ENCODE data around the gene MEX3A.
"Not testable (repeated sequence)": the region's sequence is repeated elsewhere in the genome, so short reads cannot be mapped to it uniquely, and the experiment has no call there.

MEX3A gene

DNA sequence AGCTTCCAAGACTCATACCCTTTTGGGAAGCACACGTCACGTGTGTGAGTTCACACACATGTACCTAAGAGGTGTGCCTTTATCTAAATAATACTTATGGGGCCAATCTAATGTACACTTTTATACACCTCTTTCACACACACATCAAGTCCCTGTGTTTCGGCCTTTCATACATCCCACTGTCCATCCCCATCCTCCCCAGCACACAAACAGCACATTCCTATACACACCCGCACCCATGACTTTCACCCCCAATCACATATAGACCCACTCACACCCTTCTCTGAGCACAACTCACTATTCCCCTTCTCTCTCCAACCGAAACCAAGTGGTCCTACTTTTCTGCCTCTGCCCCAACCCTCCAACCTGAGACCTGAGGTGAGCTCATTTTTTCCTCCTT is 3.5 kb downstream of the MEX3A start:
- DNase-seq (ENCODE audit: low read depth), result no peak

DNA sequence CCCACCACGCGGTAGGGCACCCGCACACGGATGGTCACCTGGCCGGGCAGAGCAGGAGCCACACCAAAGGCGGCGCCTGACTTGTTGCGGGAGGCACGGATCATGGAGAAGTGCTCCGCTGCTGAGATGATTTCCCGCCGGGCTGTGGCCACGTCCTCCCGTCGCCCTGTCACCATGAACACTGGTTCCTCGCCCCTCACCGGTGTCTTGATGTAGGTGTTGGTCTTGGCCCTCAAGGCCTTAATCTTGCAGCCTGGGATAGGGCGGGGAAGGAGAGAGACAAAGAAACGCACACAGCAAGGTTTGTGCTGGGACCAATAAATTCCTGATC is 4.9 kb downstream of the MEX3A start:
- DNase-seq (ENCODE audit: low read depth), result no peak

DNA sequence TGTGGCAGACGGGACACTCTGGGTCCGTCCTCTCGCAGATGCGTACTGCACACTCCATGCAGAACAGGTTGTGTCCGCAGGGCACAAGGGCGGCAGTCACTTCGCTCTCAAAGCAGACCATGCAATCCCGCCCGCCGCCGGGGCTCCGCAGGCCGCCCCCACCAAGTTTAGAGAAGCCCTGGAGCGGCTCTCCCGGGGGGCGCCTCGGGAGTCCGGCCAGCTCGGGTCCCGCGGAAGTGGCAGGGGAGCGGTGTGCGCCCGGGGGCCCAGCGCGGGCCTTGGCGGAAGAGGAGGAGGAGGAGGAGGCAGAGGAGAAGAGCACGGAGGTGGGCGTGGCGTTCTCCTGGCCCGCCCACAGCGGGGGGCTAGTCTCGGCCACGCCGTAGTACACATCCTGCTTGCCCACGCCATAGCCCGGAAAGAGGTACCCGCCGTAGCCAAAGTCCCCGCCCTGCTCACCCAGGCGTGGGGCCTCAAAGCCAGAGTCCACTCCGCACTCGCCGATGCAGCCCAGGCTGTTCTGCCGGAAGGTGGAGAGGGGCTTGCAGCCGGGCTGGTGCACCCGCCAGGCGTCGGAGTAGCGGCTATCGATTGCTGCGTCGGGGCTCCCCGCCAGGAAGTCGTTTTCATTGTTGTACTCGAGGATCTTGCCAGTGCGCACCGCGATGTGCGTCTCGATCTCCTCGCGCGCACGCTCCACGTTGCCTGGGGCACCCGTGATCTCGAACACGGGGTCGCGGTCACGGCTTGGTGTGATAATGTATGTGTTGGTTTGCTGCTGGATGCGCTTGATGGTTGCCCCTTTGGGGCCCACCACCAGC is 5.4 kb downstream of the MEX3A start:
- peak; percentile 49 for DNase-seq (ENCODE audit: low read depth)

DNA sequence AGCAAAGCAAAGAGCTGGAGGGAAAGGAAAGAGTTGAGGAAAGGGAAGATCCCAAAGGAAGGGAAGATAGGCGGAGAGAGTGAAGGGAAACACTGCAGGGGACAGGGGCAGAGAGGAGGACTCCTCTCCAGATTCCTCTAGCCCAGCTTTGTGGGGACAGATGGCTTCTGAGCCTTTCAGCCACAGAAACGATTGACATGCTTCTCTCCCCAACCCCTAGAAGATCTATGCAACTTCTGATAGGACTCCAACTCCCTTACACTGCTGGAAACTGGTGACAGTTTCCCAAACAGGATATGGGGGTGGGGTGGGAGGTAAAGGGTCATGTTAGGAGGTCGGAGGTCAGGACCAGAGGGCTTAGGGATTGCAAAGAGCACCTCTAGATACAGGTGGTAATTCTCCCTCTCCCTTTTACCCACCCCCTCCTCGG is 6.5 kb downstream of the MEX3A start:
- DNase-seq (ENCODE audit: low read depth), result no peak

DNA sequence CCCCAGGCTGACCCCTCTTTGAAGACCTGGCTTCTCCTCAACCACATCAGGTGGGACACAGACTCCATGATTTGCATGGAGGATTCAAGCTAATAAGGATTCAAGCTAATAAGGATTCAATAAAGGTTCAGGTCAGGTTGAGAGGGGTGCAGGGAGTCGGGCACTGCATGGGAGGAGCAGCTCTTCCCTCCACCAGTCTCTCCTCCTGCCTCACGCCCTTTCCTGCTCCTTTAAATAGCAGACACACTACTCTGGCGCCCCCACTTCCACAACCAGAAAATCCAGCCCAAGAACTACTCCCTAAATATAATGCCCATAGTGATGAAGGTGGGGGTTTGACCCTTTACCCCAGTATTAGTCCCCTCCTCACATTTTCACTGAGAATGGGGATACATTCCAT is 7.1 kb downstream of the MEX3A start:
- no peak for DNase-seq (ENCODE audit: low read depth)

DNA sequence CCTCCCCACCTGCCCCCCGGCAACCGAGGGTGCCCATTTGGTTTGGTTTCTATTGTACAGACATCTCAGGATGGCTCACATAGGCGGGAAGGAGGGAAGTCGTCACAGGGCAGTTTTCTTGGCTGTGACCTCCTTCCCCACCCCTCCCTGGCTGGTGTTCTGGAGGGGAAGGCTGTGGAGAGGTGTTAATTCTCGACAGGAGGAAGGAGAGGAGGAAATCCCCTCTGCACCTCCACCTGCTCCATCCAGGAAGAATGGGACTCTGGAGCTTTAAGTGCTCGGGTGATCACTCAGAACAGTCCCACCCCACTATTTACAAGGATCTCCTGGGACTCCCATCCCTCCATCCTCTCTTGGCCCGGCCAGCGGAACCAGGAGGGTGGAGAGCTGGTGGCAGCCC is 7.6 kb downstream of the MEX3A start:
- DNase-seq (ENCODE audit: low read depth), result no peak

DNA sequence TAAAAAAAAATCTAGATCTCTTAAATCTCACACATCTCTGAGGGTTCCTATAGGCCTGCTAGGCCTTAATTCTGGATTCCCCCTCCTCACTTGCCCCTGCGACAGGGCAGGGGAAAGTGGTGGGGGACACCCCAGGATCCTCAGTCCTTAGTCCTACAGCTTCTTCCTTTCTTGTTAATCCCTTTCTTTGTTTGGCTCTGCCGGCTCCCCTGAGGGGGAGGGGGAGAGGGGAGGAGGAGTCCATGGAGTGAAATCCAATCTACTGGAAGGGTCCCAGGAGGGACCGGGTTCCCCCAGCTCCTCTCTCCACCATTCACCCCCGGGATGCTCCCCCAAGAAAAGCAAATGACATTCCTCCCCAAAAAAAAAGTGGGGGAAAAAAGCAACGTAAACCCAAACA is 8.5 kb downstream of the MEX3A start:
- DNase-seq (ENCODE audit: low read depth), result no peak

DNA sequence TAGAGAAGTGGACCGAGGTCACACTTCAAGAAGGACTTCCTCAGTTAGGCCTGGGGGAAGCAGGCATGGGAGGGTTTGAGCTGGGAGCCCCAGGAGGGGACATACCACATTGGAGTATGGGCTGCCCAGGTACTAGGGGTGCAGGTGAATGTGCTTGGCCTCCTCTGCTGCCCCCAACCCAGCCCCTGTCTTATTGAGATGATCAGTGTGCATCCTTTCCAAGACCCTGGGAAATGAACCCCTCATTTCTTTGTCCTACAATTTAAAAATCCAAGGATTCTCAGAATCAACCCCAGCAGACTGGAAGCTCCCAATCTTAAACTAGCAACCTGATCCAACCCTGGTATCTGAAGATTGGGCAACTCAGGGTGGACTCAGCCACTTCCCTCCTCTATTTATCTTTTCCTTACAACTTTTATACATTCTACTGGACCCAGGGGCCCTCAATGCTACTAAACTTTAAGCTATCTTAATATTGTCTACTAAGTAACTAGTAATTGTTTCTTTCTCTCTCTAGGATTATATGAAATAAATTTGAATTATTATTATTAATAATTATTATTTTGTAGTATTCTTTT is 9.1 kb downstream of the MEX3A start:
- no peak for DNase-seq (ENCODE audit: low read depth)

DNA sequence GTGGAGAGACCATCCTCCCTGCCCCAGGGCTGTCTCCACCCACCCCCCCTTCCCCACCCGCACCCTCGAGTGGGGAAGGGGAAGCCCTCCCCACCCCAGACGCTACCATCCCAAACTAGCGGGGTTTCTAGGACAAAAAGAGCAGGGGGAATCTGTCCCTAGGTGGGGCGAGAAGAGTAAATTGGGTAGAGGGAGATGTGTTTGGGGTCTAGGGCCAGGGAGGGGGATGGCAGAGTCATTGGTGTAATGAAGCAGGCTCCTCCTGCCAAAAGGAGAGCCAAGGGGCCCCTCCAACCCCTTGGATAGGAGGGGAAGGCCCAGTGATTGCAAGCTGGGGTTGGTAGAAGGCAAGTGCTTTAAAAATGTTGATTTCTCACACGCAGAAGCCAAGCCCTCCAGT is 10.0 kb downstream of the MEX3A start:
- no peak for DNase-seq (ENCODE audit: low read depth)

DNA sequence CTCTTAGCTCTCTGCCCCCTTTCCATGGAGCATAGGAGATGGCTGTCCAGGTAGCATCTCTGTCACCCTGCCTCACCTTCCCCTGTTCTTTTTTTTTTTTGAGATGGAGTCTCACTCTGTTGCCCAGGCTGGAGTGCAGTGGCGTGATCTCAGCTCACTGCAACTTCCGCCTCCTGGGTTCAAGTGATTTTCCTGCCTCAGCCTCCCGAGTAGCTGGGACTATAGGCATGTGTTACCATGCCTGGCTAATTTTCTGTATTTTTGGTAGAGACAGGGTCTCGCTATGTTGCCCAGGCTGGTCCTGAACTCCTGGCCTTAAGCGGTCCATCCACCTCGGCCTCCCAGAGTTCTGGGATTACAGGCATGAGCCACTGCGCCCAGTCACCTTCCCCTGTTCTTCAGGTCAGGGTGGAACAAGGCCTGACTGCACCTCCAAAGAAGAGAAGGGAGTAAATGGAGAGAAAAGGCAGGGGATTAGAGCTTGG is 10.9 kb downstream of the MEX3A start:
- not testable (repeated sequence) for DNase-seq (ENCODE audit: low read depth)

DNA sequence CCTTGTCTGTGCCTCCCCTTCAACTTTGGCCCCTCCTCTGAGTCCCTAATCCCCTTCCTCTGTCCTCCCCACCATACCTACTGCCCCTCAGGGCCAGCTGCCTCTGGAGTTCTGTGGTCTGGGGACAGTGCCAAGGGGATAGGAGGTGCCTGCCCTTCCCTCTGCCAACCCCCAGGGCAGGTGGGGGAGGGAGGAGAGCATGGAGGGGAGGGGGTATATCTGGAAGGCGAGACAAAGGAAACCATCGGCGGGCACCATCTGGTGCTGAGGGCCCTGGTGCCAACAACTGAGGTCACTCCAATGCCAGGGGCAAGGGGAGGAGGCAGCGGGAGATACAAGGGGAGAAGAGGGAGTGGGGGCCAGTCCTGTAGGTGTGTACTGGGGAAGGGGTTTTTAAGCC is 11.7 kb downstream of the MEX3A start:
- no peak for DNase-seq (ENCODE audit: low read depth)

DNA sequence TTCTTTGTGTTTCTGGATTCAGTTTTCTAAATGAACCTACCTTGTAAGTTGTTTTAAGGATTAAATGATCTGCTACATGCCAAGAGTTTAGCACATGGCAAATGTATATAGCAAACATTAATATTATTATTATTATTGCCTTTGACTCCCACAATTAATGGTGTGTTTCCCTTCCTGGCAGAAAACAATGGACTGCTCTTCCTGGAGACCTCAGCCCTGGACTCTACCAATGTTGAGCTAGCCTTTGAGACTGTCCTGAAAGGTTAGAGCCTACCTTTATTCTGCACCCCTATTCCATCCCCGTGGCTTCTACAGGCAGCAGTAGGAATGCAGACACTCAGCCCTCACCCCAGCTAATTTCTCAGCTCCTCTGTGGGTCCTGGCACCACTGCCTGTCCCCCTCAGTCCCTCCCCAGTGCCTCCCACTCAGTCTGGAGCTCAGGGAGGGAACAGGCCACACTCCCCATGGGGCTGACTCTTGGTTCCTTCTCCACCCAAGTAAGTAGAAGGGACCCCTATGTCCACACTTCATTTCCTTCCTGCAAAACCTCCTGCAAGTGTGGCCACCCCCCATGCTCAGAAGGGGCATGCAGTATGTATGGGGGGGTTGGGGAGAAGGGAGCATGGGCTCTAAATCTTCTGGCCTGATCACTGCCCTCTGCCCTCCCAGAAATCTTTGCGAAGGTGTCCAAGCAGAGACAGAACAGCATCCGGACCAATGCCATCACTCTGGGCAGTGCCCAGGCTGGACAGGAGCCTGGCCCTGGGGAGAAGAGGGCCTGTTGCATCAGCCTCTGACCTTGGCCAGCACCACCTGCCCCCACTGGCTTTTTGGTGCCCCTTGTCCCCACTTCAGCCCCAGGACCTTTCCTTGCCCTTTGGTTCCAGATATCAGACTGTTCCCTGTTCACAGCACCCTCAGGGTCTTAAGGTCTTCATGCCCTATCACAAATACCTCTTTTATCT is 12.5 kb downstream of the MEX3A start:
- DNase-seq (ENCODE audit: low read depth), result no peak

DNA sequence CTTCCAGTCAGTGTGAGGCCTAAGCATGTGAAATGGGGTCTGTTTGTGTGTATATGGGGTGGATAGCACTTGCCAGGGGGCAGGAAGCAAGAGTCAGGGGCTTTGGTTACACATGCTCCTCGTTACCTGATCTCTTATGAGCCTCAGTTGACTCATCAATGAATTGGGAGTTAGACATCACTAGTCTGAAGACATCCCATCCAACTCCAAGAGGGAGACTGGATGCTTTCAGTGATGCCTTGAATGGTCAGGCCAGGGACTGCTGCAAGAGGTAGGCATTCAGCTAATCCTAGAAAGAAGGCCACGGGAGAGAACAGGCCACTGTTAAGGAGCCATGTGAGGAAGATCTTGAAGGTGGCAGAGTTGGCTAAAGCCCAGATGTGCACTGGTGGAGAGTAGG is 15.0 kb downstream of the MEX3A start:
- no peak for DNase-seq (ENCODE audit: low read depth)

DNA sequence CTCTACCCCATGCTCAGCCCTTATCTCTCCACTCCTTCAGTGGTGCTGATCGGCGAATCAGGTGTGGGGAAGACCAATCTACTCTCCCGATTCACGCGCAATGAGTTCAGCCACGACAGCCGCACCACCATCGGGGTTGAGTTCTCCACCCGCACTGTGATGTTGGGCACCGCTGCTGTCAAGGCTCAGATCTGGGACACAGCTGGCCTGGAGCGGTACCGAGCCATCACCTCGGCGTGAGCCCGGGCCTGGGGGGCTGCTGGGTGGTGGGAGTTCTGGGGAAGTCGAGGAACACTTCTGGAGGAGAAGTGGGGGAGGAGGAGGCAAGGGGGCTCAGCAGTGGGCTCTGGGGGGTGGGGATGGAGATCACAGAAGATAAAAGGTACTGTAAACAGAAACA is 16.4 kb downstream of the MEX3A start:
- no peak for DNase-seq (ENCODE audit: low read depth)

DNA sequence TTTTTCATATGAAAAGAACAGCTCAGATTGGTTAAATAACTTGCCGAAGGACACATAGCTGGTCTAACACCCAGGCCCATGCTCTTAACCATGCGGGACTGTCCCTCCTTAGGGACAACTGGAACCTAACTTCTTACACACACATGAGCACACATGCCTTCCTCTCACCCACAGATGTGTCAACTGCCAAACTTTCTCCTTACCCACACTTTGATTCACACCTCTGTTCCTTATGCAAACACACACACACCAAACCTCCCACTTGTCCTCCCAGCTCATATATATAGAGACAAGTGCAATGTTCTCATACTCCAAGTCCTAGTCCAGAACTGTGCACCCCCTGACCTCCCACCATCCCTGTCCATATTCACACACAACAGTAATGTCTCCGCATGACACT is 17.1 kb downstream of the MEX3A start:
- no peak for DNase-seq (ENCODE audit: low read depth)

DNA sequence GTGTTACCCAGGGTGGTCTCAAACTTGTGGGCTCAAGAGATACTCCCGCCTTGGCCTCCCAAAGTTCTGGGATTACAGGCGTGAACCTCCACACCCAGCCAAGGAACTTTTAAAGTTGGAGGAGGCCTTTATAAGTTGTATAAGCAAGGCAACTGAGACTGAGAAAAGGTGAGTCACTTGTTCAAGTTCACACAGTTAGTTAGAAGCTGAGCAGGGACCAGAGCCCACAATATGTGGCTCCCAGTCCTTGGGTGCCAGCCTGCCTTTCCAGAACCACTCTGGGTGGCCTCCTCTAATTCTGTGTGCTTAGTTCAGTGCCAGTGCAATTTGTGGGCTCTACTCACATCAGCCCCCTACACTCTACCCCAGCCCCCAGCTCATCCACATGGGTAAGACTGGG is 17.6 kb downstream of the MEX3A start:
- no peak for DNase-seq (ENCODE audit: low read depth)

DNA sequence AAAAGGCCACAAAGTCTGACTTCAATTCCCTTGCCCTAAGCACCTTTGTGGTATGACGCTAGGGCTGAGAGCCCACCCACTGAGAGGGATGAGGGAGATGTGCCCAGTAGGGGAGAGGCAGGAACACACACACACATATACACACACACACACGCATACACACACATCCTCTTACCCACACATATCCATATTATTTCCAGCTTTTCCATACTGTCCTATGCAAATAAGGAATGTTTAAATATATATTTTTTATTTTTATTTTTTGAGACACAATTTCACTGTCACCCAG is 18.3 kb downstream of the MEX3A start:
- DNase-seq (ENCODE audit: low read depth), result no peak

DNA sequence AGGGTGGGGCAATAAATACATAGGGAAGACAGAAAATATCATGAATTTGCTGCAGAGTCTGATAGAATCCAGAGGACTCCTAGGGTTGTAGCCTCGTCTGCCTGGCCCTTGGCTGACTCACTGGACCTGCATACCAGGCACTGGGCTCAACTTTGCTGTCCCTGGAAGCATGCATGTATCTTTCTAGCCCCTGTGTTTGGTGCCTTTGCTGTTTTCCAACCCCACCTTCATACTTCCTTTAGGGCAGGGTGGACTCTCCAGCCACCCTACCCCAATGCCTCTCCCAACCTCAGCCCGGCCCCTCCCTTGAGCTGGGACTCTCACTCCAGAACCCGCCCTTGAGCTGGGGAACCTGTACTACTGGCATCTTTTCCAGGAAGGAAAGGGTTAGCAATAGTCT is 20.1 kb downstream of the MEX3A start:
- no peak for DNase-seq (ENCODE audit: low read depth)

DNA sequence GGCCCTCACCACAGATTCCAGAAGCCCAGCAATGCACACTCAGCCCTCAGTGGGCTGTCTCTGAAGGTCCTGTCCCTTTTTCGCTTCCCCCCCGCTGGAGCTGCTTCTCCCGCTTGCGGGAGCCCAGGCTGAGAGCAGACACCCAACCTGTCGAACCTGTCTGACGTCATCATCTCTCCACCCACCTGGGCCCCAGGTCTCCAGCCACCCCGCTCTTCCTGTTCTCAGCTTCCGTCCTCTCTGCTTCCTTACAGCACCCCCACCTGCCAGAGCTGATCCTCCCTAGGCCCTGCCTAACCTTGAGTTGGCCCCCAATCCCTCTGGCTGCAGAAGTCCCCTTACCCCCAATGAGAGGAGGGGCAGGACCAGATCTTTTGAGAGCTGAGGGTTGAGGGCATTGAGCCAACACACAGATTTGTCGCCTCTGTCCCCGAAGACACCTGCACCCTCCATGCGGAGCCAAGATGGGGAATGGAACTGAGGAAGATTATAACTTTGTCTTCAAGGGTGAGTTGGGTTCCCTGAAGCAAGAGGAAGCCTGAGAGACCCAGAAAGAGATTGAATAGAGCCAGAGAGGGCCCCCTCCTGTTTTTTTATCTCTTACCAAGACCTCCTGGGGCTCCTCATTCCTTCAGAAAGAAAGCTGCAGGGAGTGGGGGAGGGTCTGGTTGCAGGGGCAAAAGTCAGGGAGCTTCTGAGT is 21.2 kb downstream of the MEX3A start, which contains the start of gene RAB25:
Gene RAB25, plus strand, starts transcription at position 224 of the 700 bp plus-strand sequence. Its CDS starts 241 bp downstream, at position 465.
- DNase-seq (ENCODE audit: low read depth), result no peak

DNA sequence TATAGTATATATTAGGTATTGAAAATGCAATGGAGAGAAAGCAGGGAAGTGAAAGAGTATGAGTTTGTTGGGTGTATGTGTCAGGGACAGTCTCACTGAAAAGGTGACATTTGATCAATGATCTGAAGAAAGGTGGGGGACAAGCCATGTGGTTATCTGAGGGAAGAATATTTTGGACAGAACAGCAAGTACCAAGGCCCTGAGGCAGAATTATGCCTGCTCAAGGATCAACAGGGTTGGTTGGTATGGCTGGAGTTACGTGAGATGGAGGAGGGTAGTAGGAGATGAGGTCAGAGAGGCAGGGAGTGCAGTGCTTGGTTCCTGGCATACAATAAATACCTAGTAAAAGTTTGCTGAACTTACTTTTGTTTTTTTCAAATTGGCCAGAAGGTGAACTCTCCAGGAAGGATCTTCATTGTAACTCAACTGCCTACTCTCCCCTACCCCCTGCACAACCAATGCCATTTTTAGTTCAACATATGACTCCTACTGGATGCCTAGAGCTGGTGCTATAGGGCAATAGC is 25.9 kb downstream of the MEX3A start:
- no peak for DNase-seq (ENCODE audit: low read depth)

DNA sequence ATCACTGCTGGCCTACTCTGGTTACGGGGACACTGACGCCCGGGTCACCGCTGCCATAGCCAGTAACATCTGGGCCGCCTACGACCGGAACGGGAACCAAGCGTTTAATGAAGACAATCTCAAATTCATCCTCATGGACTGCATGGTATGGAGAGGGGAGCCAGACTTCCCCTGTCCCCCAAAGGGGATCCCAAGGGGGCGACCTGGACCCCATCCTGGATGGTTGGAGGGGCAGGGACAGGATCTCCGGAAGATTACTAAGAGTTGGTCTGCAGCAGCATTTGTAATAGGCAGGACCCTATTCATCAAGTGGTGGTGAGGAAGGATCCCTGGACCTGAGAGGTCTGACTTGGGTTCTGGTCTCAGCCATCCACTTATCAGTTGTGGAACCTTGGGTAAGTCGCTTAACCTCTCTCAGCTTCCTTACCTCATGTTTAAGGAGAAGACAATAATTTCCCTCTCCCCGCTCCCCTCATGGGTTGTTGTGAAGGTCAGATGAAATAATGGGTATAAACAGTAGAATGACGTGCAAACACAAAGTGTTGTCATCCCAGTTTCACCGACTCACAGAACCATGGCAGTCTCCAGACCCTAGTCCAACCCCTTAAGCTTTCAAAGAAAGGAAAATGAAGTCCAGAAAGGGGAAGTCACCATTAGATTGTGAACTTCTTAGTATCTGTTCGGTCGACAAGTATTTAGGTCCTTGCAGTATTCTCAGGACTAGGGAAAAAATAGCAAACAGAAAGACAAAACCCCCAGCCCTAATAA is 26.8 kb downstream of the MEX3A start:
- no peak for DNase-seq (ENCODE audit: low read depth)
